ENCODE measurements around the gene SLC27A4.

GRCh38 chr9:128349125-128349524 lies 8.8 kb downstream of the SLC27A4 start:
- TF ChIP-seq CTCF (IDR thresholded peaks at IDR 0.05): no peak
- TF ChIP-seq EZH2 (IDR thresholded peaks at IDR 0.05; ENCODE audit: borderline replicate concordance, insufficient read depth, low read depth, low read length, poor library complexity, severe bottlenecking): no peak
